Uterus (tissue), 4 donors: ENCODE data around the gene SLC16A9. TPM values are rescaled to one million over a fixed set of nuclear protein-coding genes. Genes with fewer than 3 reads are reported as not detected.

Experiments used
- DNase-seq, 2 donors: peaks; one replicate each; pipeline ENCODE4 v3.0.0-alpha.2; 2019 to 2020
- H3K27ac ChIP-seq, 2 donors: fragments of 200-600 bp; sonication (generic); 1 replicate in 1 of 2; 2 replicates in 1 of 2; pipeline ENCODE4 v1.5.1; 2016 to 2018
- H3K27me3 ChIP-seq, 2 donors: fragments of 200-600 bp; sonication (generic); one replicate each; pipeline ENCODE4 v1.5.1; 2018 to 2019; ENCODE audit warnings: control low read depth in 1 of 2
- H3K36me3 ChIP-seq, 2 donors: fragments of 200-600 bp; sonication (generic); one replicate each; pipeline ENCODE4 v1.5.1; 2019; ENCODE audit warnings: control low read depth in 1 of 2
- H3K4me1 ChIP-seq, 2 donors: fragments of 200-600 bp; sonication (generic); one replicate each; pipeline ENCODE4 v1.5.1; 2018 to 2019; ENCODE audit warnings: control low read depth in 1 of 2
- H3K4me3 ChIP-seq, 2 donors: fragments of 200-600 bp; sonication (generic); 1 replicate in 1 of 2; 2 replicates in 1 of 2; pipeline ENCODE4 v1.5.1; 2018 to 2019; ENCODE audit warnings: mild to moderate bottlenecking in 1 of 2
- H3K9me3 ChIP-seq, 2 donors: fragments of 200-600 bp; sonication (generic); one replicate each; pipeline ENCODE4 v1.5.1; 2019; ENCODE audit warnings: control low read depth in 1 of 2
- CTCF ChIP-seq, 4 experiments: fragments of 200-600 bp in 2 of 4; fragments of 450-650 bp in 2 of 4; sonication (generic) in 2 of 4; IDR thresholded peaks; one replicate each; pipeline ENCODE4 v1.5.1; 2016 to 2019; ENCODE audit warnings: antibody characterized with exemption in 4 of 4, mild to moderate bottlenecking in 2 of 4, moderate library complexity in 1 of 4
- POLR2A ChIP-seq, 2 donors: fragments of 450-650 bp; IDR thresholded peaks; one replicate each; pipeline ENCODE4 v1.6.1; 2016; ENCODE audit warnings: antibody characterized with exemption in 2 of 2, mild to moderate bottlenecking in 1 of 2, moderate library complexity in 1 of 2
- intact Hi-C: fragments of 100-400 bp; cut with DNase I; formaldehyde crosslinking; loops from one replicate; pipeline ENCODE4 v1.15.1; 2023; ENCODE audit warnings: low total_unique reads
- total RNA-seq, 4 donors: library from RNA; depleted of rRNA in 3 of 4; stranded (reverse); fragments of >200 nt in 3 of 4; gene quantifications; one replicate each; pipeline versions ENCODE4 v1.1.0 to v1.2.4, GENCODE V29; 2014 to 2023
- donor health status: DM: yes; HTN: yes; CAD: no.

Gene SLC16A9
- total RNA-seq, 4 donors from 2014 or later = 10.5 to 63.0 (median 15.9) TPM

GRCh38 chr10:59623133-59624121, 86.2 kb downstream of the SLC16A9 start:
- no peak overlapping the region for H3K4me3 ChIP-seq
- no peaks in the 10 kb centered on the region for H3K9me3 ChIP-seq
- TF ChIP-seq POLR2A (IDR thresholded peaks at IDR 0.05) = no peak
- no peak for TF ChIP-seq CTCF (IDR thresholded peaks at IDR 0.05)
- H3K27me3 ChIP-seq = no peaks in the 10 kb centered on the region
- no peak for DNase-seq
- intact Hi-C loops = loop anchor here (10.0 kb wide), 1 partner anchor 379 kb away; no protein-coding TSS in a partner anchor
- H3K36me3 ChIP-seq = no peaks in the 10 kb centered on the region
- H3K4me1 ChIP-seq = no peaks in the 10 kb centered on the region
- peak overlapping the region; percentile 25 to 26 for H3K27ac ChIP-seq

GRCh38 chr10:59622320-59623132, 87.1 kb downstream of the SLC16A9 start:
- H3K4me1 ChIP-seq = no peaks in the 10 kb centered on the region
- TF ChIP-seq POLR2A (IDR thresholded peaks at IDR 0.05) (no peak), CTCF (IDR thresholded peaks at IDR 0.05) (peak; percentile 44 to 59 (median 51))
- intact Hi-C loops = loop anchor here (10.0 kb wide), 1 partner anchor 378 kb away; no protein-coding TSS in a partner anchor
- no peaks in the 10 kb centered on the region for H3K9me3 ChIP-seq
- no peak overlapping the region for H3K4me3 ChIP-seq
- no peaks in the 10 kb centered on the region for H3K27me3 ChIP-seq
- no peaks in the 10 kb centered on the region for H3K36me3 ChIP-seq
- no peak overlapping the region for H3K27ac ChIP-seq
- DNase-seq = peak; percentile 27 to 37

GRCh38 chr10:59621771-59622170, 87.9 kb downstream of the SLC16A9 start:
- no peak overlapping the region for H3K27ac ChIP-seq
- no peaks in the 10 kb centered on the region for H3K4me1 ChIP-seq
- no peaks in the 10 kb centered on the region for H3K9me3 ChIP-seq
- no peaks in the 10 kb centered on the region for H3K27me3 ChIP-seq
- no peak overlapping the region for H3K4me3 ChIP-seq
- intact Hi-C loops = loop anchor here (10.0 kb wide), 1 partner anchor 377 kb away; no protein-coding TSS in a partner anchor
- no peak for TF ChIP-seq CTCF (IDR thresholded peaks at IDR 0.05)
- no peak for TF ChIP-seq POLR2A (IDR thresholded peaks at IDR 0.05)
- DNase-seq = no peak
- H3K36me3 ChIP-seq = no peaks in the 10 kb centered on the region

GRCh38 chr10:59618666-59619065, 91.0 kb downstream of the SLC16A9 start:
- H3K36me3 ChIP-seq = no peaks in the 10 kb centered on the region
- intact Hi-C loops = no loop called here
- H3K4me1 ChIP-seq = no peaks in the 10 kb centered on the region
- H3K9me3 ChIP-seq = no peaks in the 10 kb centered on the region
- H3K4me3 ChIP-seq = no peak overlapping the region
- H3K27me3 ChIP-seq = no peaks in the 10 kb centered on the region
- TF ChIP-seq CTCF (IDR thresholded peaks at IDR 0.05) (no peak), POLR2A (IDR thresholded peaks at IDR 0.05) (no peak)
- H3K27ac ChIP-seq = no peak overlapping the region
- no peak for DNase-seq
